ENCODE measurements around the gene CTSC. TPM values are rescaled to one million over a fixed set of nuclear protein-coding genes. Genes with fewer than 3 reads are reported as not detected.

The CTSC gene
- total and polyA plus RNA-seq, 9 of the 15 experiments (the other 6 are each of a cell fraction or from before 2014, with no cell fraction given) = 113 to 403 (median 187) TPM

DNA sequence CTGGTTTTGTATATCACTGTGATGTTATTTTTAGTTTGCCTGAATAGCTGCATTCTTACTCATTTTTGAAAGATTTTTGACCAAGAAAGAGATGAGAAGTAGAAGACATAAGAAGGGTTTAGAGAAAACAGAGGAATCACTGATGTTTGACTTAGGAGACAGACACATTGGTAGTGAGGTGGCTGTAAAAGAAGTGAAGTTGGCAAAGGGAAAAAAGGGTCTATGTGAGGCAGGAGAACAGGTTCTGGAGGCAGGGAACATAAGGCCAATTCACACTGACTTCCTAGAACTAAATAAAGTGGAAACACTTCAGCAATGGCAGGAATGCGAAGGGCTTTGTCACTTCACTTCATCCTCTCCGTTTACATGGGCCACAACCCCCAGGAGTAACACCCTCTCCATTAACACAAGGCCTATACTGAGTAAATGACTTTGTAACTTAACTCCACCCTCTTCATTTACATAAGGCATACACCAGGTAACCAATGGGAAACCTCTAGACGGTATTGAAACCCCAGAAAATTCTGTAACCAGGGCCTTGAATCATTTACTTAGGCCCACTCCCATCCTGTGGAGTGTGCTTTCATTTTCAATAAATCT is 36.5 kb downstream of the CTSC start:
- Histone ChIP-seq H3K79me2 (ENCODE audit: control insufficient read depth, insufficient read depth, low read length) (peaks cover 15% of the 10 kb centered on the region; the same call in 1 of the 3 replicates), H2AFZ (ENCODE audit: low read depth, low read length) (no peak overlapping the region), H3K27me3 (ENCODE audit: control insufficient read depth in 2 of 2, insufficient read depth in 2 of 2, low read length in 2 of 2) (no peaks in the 10 kb centered on the region), H3K36me3 (ENCODE audit: control insufficient read depth, insufficient read depth, low read length) (peaks cover 94% of the 10 kb centered on the region), H3K9me3 (replicated peaks; ENCODE audit: control insufficient read depth, insufficient read depth, low read depth, low read length) (no peaks in the 10 kb centered on the region), H4K20me1 (replicated peaks; ENCODE audit: control insufficient read depth, insufficient read depth, low read length) (no peaks in the 10 kb centered on the region), H3K4me3 (no peak overlapping the region), H3K4me1 (replicated peaks in 1 of 2; ENCODE audit: control insufficient read depth in 2 of 2, insufficient read depth in 2 of 2, low read length in 2 of 2) (no peaks in the 10 kb centered on the region), H3K27ac (ENCODE audit: extremely low read depth, low read depth, low read length) (no peak overlapping the region), H3K9ac (ENCODE audit: insufficient read depth in 1 of 2, low read depth in 2 of 2, low read length in 2 of 2) (no peak overlapping the region), H3K4me2 (ENCODE audit: insufficient read depth, low read length) (no peak overlapping the region), H3K9me1 (ENCODE audit: control insufficient read depth, insufficient read depth, low read length) (no peaks in the 10 kb centered on the region)
- TF ChIP-seq NFRKB (IDR thresholded peaks at IDR 0.05; ENCODE audit: low read depth) = no peak
- TF ChIP-seq TARDBP (IDR thresholded peaks at IDR 0.05) = no peak
- intact Hi-C loops (cut with micrococcal nuclease) = no loop called here
- FAIRE-seq (no peak), ATAC-seq (peak; percentile 56), DNase-seq (ENCODE audit: extremely low read depth in 1 of 4, low spot score in 3 of 4) (no peak)
- in situ Hi-C loops (cut with MboI) = no loop called here
- no TSS peak for BruUV-seq (replicated peaks)
- 78% methylated on average over 3 of the region's 3 CpGs for WGBS (ENCODE audit: insufficient coverage, low coverage, missing lambda C conversion rate)
- ChIA-PET POLR2A (interaction anchor here (1.1 kb wide), 1 partner anchor 10 kb away, joined by 4 read pairs; no protein-coding TSS in a partner anchor), CTCF (ENCODE audit: low intra/inter-chr PET ratio) (no interaction called here)

DNA sequence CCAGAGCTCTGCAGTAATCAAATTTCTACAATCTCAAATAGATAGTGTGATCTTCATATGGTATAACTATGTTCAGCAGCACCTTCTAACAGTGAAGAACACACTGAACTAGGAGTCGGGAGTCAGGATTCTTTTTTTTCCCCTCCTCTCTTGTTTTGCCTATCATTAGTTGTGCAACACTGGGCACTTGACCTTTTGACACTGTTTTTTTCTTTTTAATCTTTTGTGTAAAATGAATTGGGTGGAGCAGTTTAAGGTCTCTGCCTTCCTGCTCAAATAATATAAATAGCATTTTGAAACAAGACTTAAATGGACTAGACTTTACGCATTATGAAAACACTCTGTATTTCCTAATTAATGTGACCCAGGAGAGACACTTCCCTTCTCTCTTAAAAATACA is 39.7 kb downstream of the CTSC start:
- H3K9ac ChIP-seq (ENCODE audit: insufficient read depth in 1 of 2, low read depth in 2 of 2, low read length in 2 of 2) = no peak overlapping the region
- intact Hi-C loops (cut with micrococcal nuclease) (no loop called here), in situ Hi-C loops (cut with MboI) (no loop called here)
- FAIRE-seq (no peak), ATAC-seq (no peak), DNase-seq (ENCODE audit: extremely low read depth in 1 of 4, low spot score in 3 of 4) (no peak)
- no peak overlapping the region for H3K4me2 ChIP-seq (ENCODE audit: insufficient read depth, low read length)
- H3K27me3 ChIP-seq (ENCODE audit: control insufficient read depth in 2 of 2, insufficient read depth in 2 of 2, low read length in 2 of 2) = no peaks in the 10 kb centered on the region
- H3K27ac ChIP-seq (ENCODE audit: extremely low read depth, low read depth, low read length) = no peak overlapping the region
- no peaks in the 10 kb centered on the region for H3K9me1 ChIP-seq (ENCODE audit: control insufficient read depth, insufficient read depth, low read length)
- H3K79me2 ChIP-seq (ENCODE audit: control insufficient read depth, insufficient read depth, low read length) = 0 out of 3 replicates have a peak, but pooled peaks cover 11% of the 10 kb centered on the region
- POLR2A ChIA-PET = no interaction called here
- CTCF ChIA-PET (ENCODE audit: low intra/inter-chr PET ratio) = no interaction called here
- no peaks in the 10 kb centered on the region for H3K9me3 ChIP-seq (replicated peaks; ENCODE audit: control insufficient read depth, insufficient read depth, low read depth, low read length)
- peaks cover 94% of the 10 kb centered on the region for H3K36me3 ChIP-seq (ENCODE audit: control insufficient read depth, insufficient read depth, low read length)
- no peak overlapping the region for H2AFZ ChIP-seq (ENCODE audit: low read depth, low read length)
- no TSS peak for BruUV-seq (replicated peaks)
- 100% methylated on average over 2 of the region's 2 CpGs for WGBS (ENCODE audit: insufficient coverage, low coverage, missing lambda C conversion rate)
- no peak overlapping the region for H3K4me3 ChIP-seq
- no peaks in the 10 kb centered on the region for H3K4me1 ChIP-seq (replicated peaks in 1 of 2; ENCODE audit: control insufficient read depth in 2 of 2, insufficient read depth in 2 of 2, low read length in 2 of 2)
- TF ChIP-seq ZNF165 (CRISPR knock-in tag; IDR thresholded peaks at IDR 0.05; ENCODE audit: borderline replicate concordance) = no peak
- no peak for TF ChIP-seq CEBPG (CRISPR knock-in tag; IDR thresholded peaks at IDR 0.05)
- peak in 1 of 2 experiments; percentile 42; a peak in 1 of 4 replicates for TF ChIP-seq CEBPG (tag; conservative IDR thresholded peaks at IDR 0.05 in 1 of 2, IDR thresholded peaks at IDR 0.05 in 1 of 2)
- no peak for TF ChIP-seq GABPB1 (CRISPR knock-in tag; IDR thresholded peaks at IDR 0.05)
- TF ChIP-seq CEBPB (tag; IDR thresholded peaks at IDR 0.05) = peak; percentile 31; the same call in 1 of the 2 replicates
- no peaks in the 10 kb centered on the region for H4K20me1 ChIP-seq (replicated peaks; ENCODE audit: control insufficient read depth, insufficient read depth, low read length)

Data from K562 (cell line).